GM18511 (cell line): Measurements from ENCODE around the gene RD3L.

Source experiments
- ATAC-seq: cut with Tn5 transposase; IDR thresholded peaks from one replicate; pipeline ENCODE4 v1.9.1; 2021; ENCODE audit warnings: mild to moderate bottlenecking, moderate library complexity; ENCODE audit not compliant: unreplicated experiment

Gene RD3L

DNA sequence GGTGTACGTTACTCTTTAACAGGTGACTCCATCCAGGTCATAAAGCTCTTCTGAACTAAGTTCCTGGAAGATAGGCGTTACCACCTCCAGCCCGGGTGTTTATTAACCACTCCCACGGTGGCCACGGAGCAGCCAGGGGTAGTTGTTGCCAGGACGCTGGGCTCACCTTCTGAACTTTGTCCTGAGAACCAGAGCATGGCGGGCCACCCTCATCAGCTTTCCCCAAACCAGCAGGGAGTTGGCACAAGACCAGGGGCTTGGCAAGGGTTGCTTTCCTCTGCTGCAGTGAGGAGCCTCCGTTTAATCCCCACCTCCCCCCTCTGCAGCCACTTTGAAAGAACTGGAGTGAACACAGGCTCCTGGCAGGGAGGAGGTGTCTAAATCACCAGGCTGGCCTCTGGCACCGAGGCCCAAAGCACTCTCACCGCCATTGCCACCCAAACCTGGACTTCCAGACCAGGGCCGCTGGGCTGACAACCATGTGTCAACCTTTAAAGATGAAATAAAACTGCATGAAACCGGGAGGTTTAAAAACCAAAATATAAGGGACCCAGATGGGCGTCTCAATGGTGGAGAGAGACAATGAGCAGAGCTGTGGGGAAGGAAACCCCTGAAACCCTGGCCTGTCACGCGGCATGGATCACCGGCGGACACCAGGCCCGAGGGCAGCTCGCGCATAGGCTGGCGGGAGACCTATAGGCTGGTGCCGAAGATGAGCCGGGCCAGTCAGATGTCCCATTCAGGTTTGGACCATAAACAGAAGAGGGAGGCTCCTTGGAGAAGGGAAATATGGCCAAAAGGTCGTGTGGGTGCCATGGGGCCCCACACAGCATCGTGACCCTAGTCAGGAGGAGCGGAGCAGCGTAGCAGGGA, 45.0 kb downstream of the RD3L start:
- no peak for ATAC-seq

DNA sequence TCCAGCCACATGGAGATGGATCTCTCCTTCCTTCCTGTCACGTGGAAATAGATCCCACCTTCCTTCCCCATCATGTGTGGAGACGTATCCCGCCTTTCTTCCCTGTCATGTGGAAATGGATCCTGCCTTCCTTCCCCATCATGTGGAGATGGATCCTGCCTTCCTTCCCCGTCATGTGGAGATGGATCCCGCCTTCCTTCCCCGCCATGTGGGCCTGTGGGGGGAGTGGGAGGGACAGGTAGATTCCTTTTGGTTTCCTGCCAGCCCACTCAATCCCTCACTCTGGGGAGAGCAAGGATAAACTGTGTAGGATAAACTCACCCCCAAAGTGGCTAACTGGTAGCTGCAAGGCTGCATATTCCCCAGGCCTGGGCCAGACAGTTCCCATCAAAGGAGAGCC, 45.8 kb downstream of the RD3L start:
- no peak for ATAC-seq

DNA sequence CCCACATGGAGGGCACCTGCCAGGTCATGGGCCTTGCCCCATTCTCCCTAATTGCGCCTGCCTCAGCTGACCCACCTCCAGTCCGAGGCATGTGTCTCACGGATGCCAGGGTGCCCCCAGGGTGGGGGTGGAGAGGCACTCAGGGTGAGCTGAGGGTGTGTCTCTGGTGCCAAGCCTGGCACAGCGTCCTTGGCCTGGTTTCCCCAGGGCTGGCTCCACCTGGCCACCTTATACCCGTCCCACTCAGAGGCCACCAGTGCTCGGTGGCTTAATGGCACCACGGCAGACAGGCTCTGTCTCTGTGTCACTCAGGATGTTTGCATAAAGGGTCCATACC, 47.6 kb downstream of the RD3L start:
- ATAC-seq, result no peak

DNA sequence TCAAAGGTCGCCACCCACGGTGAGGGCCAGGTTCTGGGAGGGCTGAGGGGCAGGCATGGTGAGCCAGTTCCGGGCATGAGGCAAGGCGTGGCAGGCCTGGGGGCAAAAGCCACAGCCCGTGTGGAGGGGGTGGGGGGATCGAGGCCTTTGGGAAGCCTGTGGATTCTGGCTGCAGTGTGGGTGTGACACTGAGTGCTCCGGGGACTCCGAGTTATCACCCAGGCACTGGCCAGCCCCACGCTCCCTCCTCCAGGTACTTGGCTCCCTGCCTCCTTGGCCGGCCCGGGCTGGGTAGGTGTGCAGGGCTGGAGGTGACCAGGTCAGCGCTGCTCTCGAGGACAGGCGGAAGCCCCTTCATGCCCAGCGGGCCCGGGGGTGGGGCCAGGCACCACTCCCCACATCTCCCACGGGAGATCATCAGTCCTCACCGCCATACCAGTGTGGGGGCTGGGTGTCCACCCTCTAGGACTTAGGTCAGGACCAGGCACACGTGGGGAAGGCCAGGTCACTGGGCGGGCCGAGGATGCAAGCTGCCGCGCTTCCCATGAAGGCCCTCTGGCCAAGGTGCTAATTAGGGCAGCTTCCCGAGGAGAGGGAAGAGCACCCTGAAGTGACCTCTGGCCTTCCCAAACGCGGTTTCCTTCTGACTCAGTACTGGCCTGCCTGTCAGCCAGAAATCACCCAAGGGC, 48.2 kb downstream of the RD3L start:
- no peak for ATAC-seq

DNA sequence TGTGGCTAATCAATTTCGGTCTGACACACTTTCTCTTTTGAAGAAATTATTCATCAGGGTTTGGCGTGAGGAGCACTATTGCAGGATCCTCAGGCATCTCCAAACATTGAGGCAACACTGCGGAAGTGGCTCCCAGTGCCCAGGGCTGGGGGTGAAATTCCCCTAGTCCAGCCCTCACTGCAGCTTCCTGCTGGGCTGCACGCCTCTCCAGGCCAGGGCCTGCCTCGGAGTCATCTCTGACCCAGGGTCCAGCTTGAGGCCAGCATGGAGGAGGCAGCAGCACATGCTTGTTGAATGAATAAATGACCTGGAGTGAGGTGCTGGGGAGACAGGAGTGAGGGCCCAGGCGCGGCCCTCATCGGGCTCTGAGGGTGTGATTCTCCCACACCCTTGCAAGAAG, 50.1 kb downstream of the RD3L start:
- no peak for ATAC-seq

DNA sequence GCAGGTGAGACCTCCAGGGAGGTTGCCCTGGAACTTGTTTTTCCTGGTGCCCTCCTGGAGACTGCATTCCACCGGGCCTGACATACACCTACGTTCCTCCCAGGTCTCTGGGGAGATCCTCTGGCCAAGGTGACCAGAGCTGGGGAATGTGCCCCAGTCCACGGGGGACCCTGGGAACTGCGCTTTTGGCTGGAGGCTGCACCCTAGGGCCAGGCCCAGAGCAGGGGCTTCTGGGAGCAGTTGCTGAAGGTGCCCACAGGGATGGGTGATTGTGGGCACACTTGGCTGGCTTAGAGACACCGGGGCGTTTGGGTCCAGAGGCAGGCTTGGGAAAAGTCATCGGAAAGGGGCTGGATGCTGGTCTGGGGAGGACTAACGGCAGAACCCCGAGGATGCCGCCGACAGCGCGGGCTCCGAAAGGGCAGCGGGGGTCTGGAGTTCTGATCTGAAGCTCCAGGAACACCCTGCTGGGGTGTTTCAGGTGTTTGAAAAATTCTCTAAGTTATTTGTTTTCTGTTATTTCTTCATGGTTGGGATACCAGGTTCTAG, 50.6 kb downstream of the RD3L start:
- no peak for ATAC-seq

DNA sequence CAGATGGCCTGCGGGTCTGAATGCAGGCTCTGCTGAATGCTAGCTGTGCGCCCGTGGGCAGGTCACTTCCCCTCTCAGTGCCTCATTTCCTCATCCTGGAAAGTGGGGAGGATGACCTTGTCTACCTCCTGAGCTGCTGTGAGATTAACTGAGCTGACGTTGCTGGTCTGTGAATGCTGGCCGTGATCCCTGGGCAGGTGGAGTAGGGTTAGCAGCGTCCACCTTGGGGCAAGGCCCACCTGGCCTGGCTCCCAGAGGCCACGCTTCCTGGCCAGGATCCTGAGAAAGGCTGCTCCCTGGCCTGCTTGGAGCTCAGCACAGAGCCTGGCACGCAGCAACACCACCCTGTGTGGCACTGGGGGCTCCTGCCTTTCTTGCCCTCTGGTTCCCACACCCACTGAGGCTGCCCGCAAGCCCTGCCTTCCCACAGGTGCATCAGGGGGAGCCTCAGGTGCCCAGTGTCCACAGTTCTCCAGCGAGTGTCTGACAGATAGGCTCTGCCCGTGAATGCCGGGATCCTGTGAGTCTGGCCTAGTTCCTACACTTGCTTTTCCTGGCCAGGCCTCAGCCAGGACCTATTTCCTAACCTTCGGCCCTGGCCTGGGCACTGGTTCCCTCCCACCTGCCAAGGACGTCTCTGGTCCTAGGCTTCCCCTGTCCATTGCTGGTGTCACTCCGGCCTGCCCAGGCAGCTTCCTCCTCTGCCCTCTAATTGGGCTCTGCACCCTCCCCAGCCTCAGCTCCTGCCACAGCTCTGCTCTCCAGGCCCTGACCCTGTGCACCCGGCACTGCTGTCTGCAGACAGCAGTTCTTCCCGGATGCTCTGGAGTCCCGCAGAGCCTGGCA, 51.3 kb downstream of the RD3L start:
- ATAC-seq, result no peak
